ENCODE results near the gene OSTN.

DNA sequence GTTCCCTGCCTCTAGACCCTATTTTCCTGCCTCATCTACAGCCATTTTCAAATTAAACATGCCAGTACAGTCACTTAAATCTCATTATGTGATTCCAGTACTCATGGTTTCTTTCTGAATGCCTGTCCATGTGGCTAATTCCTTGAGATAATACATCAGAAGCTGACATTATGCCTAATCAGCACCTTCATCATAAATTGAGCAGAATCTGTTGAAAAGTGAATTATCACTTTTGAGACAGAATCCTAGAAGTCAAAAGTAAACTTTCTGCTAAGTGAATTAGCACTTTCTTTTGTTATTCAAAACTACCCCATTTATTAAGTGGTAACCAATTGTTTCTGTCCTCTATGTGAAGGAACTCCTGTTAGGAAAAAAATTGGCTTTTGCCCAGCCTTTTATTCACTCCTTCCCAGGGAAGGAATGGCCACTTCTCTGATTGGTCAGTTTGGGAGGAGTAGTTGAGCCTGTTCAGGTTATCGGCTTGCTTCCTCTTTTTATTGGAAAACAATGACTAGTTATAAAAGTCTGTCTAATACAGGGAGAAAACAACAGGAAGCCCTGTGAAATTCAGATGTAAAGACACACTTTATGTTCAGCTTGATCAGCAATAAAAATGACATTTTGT is 40.5 kb downstream of the OSTN start:
- TF ChIP-seq CTCF (IDR thresholded peaks at IDR 0.05) (no peak), POLR2A (IDR thresholded peaks at IDR 0.05) (no peak)
